Right lobe of liver (tissue), 6 donors: ENCODE data around the gene SMPD2. TPM values are rescaled to one million over a fixed set of nuclear protein-coding genes. Genes with fewer than 3 reads are reported as not detected.

ENCODE experiments used
- ATAC-seq, 4 donors: fragments of 200-7000 bp; cut with Tn5 transposase; one replicate each; pipeline ENCODE4 v1.9.1; 2020; ENCODE audit warnings: mild to moderate bottlenecking in 4 of 4, moderate library complexity in 4 of 4
- DNase-seq, 3 donors: peaks; one replicate each; pipeline ENCODE4 v3.0.0-alpha.2; 2020
- H3K27ac ChIP-seq, 3 donors: fragments of 200-600 bp; one replicate each; pipeline ENCODE4 v1.8.0; 2022
- H3K27me3 ChIP-seq, 2 donors: fragments of 200-600 bp; one replicate each; pipeline ENCODE4 v1.8.0; 2022
- H3K36me3 ChIP-seq, 4 donors: fragments of 200-600 bp; sonication (generic) in 1 of 4; one replicate each; pipeline versions ENCODE4 v1.5.1 to v1.8.0; 2017 to 2022; ENCODE audit warnings: control low read depth in 1 of 4
- H3K4me1 ChIP-seq, 4 donors: fragments of 200-600 bp; sonication (generic) in 1 of 4; one replicate each; pipeline versions ENCODE4 v1.5.1 to v1.8.0; 2017 to 2022; ENCODE audit warnings: control low read depth in 1 of 4
- H3K4me3 ChIP-seq, 3 donors: fragments of 200-600 bp; one replicate each; pipeline ENCODE4 v1.8.0; 2022
- H3K9me3 ChIP-seq, 4 donors: fragments of 200-600 bp; sonication (generic) in 1 of 4; one replicate each; pipeline versions ENCODE4 v1.5.1 to v1.8.0; 2017 to 2022; ENCODE audit warnings: control low read depth in 1 of 4
- POLR2A ChIP-seq: fragments of 450-650 bp; IDR thresholded peaks from one replicate; pipeline ENCODE4 v1.6.1; 2017; ENCODE audit warnings: antibody characterized with exemption, mild to moderate bottlenecking
- WGBS: methylation state at CpG from one replicate; pipeline ENCODE4 v1.1.6; 2018; ENCODE audit warnings: low coverage, low lambda C conversion rate; ENCODE audit not compliant: insufficient coverage; ENCODE audit errors: missing lambda C conversion rate; 5-methylcytosine and 5-hydroxymethylcytosine counted together
- intact Hi-C, 2 donors: fragments of 100-400 bp; cut with DNase I; formaldehyde crosslinking; loops; one replicate each; pipeline versions ENCODE4 v1.11.2 to v1.14.1; 2022
- total RNA-seq, 6 experiments: library from RNA; depleted of rRNA in 2 of 6; stranded (reverse); fragments of >200 nt in 2 of 6; fragmentation: NEBNext Ultra II Directional in 3 of 6; extraction: Animal tissue kit (Norgen Biotek cat#: 25700) in 3 of 6; gene quantifications; one replicate each; pipeline versions ENCODE4 v1.1.0 to v1.2.4, GENCODE V29; 2016 to 2023
- TF ChIP-seq, protein P1 (sequence below), 4 donors: fragments of 200-600 bp in 3 of 4; fragments of 450-650 bp in 1 of 4; IDR thresholded peaks; one replicate each; pipeline versions ENCODE4 v1.5.1 to v1.8.0; 2016 to 2022; ENCODE audit warnings: antibody characterized with exemption in 4 of 4, mild to moderate bottlenecking in 2 of 4
- donor health status: DM: no; HTN: yes; CAD: no.
- donor health status: DM: no; HTN: no; CAD: no.
- donor health status: DM: no; HTN: no; CAD: no.
- donor health status: DM: no; HTN: yes; CAD: no.
- donor health status: DM: no; HTN: yes; CAD: no.

The SMPD2 gene
- total RNA-seq, 6 experiments from 2014 or later: 3.2 to 7.7 (median 4.0) TPM

DNA sequence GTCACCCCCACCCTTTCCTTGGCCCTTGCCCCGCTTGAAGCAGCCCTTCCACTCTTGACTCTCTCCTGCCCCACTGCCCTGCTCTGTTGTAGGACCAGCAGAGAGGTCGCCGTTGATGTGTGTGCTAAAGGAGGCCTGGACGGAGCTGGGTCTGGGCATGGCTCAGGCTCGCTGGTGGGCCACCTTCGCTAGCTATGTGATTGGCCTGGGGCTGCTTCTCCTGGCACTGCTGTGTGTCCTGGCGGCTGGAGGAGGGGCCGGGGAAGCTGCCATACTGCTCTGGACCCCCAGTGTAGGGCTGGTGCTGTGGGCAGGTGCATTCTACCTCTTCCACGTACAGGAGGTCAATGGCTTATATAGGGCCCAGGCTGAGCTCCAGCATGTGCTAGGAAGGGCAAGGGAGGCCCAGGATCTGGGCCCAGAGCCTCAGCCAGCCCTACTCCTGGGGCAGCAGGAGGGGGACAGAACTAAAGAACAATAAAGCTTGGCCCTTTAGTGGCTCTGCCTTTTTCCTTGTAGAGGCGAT lies 3.0 kb downstream of the SMPD2 start:
- TF ChIP-seq, protein P1, sequence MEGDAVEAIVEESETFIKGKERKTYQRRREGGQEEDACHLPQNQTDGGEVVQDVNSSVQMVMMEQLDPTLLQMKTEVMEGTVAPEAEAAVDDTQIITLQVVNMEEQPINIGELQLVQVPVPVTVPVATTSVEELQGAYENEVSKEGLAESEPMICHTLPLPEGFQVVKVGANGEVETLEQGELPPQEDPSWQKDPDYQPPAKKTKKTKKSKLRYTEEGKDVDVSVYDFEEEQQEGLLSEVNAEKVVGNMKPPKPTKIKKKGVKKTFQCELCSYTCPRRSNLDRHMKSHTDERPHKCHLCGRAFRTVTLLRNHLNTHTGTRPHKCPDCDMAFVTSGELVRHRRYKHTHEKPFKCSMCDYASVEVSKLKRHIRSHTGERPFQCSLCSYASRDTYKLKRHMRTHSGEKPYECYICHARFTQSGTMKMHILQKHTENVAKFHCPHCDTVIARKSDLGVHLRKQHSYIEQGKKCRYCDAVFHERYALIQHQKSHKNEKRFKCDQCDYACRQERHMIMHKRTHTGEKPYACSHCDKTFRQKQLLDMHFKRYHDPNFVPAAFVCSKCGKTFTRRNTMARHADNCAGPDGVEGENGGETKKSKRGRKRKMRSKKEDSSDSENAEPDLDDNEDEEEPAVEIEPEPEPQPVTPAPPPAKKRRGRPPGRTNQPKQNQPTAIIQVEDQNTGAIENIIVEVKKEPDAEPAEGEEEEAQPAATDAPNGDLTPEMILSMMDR (IDR thresholded peaks at IDR 0.05): no peak
- TF ChIP-seq POLR2A: no peak
- Histone ChIP-seq H3K9me3 (no peaks in the 10 kb centered on the region), H3K27me3 (no peaks in the 10 kb centered on the region), H3K4me3 (no peak overlapping the region), H3K27ac (no peak overlapping the region), H3K4me1 (peaks cover 0 to 6% (median 0%) of the 10 kb centered on the region in 4 donors), H3K36me3 (no peaks in the 10 kb centered on the region)
- intact Hi-C loops: no loop called here
- ATAC-seq (no peak), DNase-seq (no peak)
- WGBS: 88% methylated on average over 1 of the region's 10 CpGs

DNA sequence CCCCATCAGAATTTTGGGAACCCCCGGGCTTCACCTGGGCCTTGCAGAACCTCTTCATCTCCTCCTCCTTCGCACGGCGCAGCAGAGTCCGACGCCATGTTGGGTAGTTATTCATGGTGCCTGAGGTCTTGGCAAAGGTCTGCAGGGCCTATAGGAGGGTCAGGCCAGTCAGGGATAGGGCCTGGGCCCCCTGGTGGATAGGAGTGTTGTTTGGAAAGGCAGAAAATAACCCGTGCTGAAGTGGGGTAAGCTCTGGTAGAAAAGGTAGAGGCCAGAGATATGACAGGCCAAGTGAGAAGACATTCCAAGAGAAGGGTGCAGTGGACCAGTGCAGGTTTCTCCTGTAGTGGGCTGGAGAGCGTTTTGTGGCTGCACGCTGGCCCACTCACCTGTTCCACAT lies 4.9 kb downstream of the SMPD2 start:
- H3K4me3 ChIP-seq: no peak overlapping the region
- H3K36me3 ChIP-seq: no peaks in the 10 kb centered on the region
- no peak for DNase-seq
- WGBS: 89% methylated on average over 6 of the region's 9 CpGs
- no peaks in the 10 kb centered on the region for H3K4me1 ChIP-seq
- no peak overlapping the region for H3K27ac ChIP-seq
- no peaks in the 10 kb centered on the region for H3K9me3 ChIP-seq
- intact Hi-C loops: no loop called here
- TF ChIP-seq, protein P1 (IDR thresholded peaks at IDR 0.05): no peak
- TF ChIP-seq POLR2A: no peak
- no peak for ATAC-seq
- H3K27me3 ChIP-seq: no peaks in the 10 kb centered on the region

DNA sequence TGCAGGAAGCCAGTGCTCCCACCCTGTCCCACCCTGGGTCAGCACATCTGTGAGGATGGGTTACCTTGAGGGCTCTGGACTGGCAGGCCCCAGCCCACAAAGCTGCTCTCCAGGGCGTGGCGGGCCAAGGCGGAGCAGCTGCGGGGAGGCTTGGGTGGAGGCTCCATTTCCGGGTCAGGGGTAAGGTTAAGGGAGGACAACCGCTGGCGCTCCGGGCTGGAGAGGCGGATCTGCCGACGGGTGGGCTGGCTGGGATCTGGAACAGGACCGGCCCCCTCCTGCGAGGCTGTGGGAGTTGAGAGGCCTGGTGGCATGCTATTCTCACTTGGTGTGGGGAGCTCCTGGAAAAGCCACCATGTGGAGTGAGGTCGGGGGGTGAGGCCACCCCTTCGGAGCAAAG lies 5.5 kb downstream of the SMPD2 start:
- DNase-seq (peak in 1 of 3 donors; percentile 48), ATAC-seq (no peak)
- TF ChIP-seq, protein P1 (IDR thresholded peaks at IDR 0.05): no peak
- TF ChIP-seq POLR2A: no peak
- H3K27me3 ChIP-seq: no peaks in the 10 kb centered on the region
- 53% methylated on average over 2 of the region's 15 CpGs for WGBS
- no peak overlapping the region for H3K4me3 ChIP-seq
- no peaks in the 10 kb centered on the region for H3K9me3 ChIP-seq
- no peaks in the 10 kb centered on the region for H3K4me1 ChIP-seq
- intact Hi-C loops: no loop called here
- H3K36me3 ChIP-seq: no peaks in the 10 kb centered on the region
- no peak overlapping the region for H3K27ac ChIP-seq

DNA sequence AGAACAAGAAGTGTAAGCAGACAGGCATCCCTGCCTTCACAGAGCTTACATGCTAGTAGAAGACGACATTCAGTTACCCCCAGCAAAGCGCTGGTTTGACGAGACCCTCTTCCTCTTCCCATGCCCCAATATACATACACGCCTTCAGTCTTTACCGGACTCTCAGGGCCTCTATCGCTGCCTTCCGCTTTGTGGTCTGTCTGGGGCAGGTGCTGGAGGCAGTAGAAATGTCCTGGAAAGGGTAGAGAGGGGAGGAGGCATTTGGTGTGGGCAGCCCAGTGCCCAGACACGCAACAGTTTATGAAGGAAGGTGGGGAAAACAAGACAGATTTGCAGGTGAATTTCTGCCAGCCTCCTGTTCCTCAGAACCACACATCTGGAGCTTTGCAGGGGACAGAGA lies 6.0 kb downstream of the SMPD2 start:
- no peak overlapping the region for H3K27ac ChIP-seq
- intact Hi-C loops: no loop called here
- TF ChIP-seq, protein P1 (IDR thresholded peaks at IDR 0.05): no peak
- no peak for TF ChIP-seq POLR2A
- no peaks in the 10 kb centered on the region for H3K9me3 ChIP-seq
- no peaks in the 10 kb centered on the region for H3K4me1 ChIP-seq
- no peaks in the 10 kb centered on the region for H3K36me3 ChIP-seq
- DNase-seq (no peak), ATAC-seq (no peak)
- WGBS: 52% methylated on average over 3 of the region's 8 CpGs
- no peak overlapping the region for H3K4me3 ChIP-seq
- no peaks in the 10 kb centered on the region for H3K27me3 ChIP-seq

DNA sequence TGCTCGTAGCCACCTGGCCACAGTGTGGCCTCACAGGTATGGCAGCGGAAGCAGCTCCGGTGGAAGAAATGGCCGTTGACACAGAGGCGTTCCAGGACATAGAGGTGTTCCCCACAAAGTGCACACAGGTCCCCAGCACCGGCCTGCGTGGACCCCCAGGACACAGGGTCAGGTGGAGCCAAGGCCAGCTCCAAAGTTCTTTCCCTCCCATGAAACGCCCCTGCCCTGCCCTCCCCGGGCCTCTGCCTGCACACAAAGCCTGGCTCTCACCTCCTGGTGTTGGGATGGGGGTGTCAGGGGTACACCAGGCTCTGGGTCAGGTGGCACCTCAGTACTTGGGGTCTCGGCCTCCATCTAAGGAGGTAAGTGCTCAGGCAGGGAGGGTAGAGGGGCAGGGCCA lies 6.6 kb downstream of the SMPD2 start:
- DNase-seq: no peak
- intact Hi-C loops: no loop called here
- Histone ChIP-seq H3K27ac (no peak overlapping the region), H3K36me3 (no peaks in the 10 kb centered on the region), H3K4me1 (no peaks in the 10 kb centered on the region), H3K27me3 (no peaks in the 10 kb centered on the region), H3K4me3 (no peak overlapping the region), H3K9me3 (no peaks in the 10 kb centered on the region)
- ATAC-seq: no peak
- TF ChIP-seq, protein P1 (IDR thresholded peaks at IDR 0.05): no peak
- TF ChIP-seq POLR2A: no peak
- WGBS: 47% methylated on average over 3 of the region's 10 CpGs
